C1 segment of cervical spinal cord (tissue), 14 donors: Measurements from ENCODE around the gene TTC39B.
"Not testable (repeated sequence)": the region's sequence is repeated elsewhere in the genome, so short reads cannot be mapped to it uniquely, and the experiment has no call there.

Experiments
- DNase-seq, 14 donors: peaks; one replicate each; lab custom pipeline; 2025; lab: John Stamatoyannopoulos, UW

The TTC39B gene

GRCh38 chr9:15306757-15307522, at the start of gene TTC39B:
TTC39B (minus strand) TSS chr9:15307216; CDS start chr9:15307125, 91 bp downstream.
- DNase-seq: peak; percentile 22 to 86 (median 68)

DNA sequence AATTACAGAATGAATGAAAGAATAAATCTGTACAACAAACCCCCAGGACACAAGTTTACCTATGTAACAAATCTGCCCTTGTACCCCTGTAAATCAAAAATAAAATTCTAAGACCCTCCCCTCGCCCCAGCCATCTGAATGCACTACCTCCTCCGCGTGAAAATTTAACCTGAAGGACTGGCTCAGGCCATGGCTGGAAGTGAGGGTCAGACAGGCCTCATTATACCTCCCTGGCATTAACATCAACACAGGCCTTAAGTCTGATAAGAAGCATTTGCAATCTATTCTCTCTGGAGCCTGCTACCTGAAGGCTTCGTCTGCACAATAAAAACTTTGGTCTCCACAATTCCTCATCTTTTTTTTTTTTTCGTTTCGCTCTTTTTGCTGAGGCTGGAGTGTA, 48.7 kb upstream of the TTC39B start:
- no peak for DNase-seq

GRCh38 chr9:15354713-15355112, 47.7 kb upstream of the TTC39B start:
- DNase-seq: no peak

GRCh38 chr9:15353892-15354291, 46.9 kb upstream of the TTC39B start:
- no peak for DNase-seq

- DNase-seq: no peak
Measured at GRCh38 chr9:15352306-15352705, 45.3 kb upstream of the TTC39B start.

DNA sequence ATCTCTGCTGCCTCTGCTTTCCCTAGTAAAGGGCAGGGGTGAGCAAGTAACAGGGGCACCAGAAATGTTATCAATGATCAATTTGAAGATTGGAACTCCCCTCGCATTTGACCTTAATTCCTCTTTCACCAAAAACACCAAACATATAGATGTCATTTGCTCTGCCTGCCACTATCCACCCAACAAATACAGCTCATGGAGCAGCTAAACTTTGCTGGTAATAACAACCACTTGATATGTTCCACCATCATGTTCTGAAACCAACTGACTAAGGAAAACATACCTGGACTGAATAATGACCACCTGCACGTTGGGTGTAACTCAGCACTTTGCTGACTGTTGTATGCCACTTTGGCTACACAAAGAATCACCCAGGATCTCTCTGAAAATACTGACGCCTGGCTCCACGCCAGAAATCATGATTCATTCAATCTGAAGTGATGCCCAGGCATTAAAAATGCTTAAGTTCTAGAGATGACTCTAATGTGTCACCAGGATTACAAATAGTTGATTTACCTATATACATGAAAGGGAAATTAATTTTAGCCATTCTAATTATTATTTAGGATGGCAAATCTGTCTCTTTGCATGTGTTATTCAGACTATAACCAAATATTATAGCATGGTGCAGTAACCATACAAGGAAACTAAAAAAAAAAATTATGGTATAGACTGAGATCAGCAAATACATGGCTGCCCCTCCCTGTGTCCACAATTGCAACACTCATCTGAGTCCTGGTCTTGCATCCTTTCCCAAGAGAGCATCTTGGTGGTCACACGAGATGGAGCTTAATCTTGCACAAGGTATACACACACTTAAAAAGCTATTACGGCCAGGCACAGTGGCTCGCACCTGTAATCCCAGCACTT, 43.1 kb upstream of the TTC39B start:
- no peak for DNase-seq

- DNase-seq: no peak
Measured at GRCh38 chr9:15346837-15347236, 39.8 kb upstream of the TTC39B start.

DNA sequence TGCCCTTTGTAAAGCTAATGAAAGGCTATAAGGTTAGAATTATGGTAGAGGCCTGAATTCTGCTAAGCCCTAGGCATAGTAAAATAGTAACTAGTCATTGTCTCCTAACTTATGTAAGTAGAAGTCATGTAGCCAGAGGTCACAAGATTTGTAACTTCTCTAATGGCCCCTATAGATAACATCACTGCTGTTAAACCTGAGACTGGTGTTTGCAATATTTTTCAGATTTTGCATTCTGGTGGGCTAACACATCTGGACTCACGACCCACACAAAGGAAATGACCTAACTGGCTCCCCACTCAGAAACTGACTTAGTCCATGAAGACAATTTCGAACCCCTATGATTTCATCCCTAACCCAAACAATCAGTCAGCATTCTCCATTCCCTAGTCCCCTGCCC, 37.2 kb upstream of the TTC39B start:
- DNase-seq: no peak

DNA sequence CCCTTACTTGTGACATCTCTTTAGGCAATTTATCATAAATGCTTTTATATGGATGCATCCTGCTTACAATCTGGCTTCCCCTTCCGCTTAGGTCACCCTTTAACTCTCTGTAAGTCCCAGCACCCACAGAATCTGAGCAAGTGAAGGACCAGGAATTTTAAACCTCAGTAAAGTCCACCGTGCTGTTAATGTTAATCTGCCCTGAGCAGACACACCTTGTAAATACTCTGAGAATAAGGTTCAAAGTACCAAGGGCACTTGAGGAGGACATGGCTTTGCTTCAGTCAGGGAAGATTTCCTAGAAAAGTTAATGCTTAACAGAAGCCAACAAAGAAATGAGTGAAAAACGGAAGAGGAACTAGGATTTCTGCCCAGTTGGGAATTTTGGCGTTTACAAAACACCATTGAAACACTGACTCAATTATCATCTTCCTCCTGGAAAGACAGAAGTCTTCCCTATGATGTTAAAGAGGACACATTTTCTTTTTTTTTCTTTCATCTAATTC, 26.4 kb upstream of the TTC39B start:
- DNase-seq: no peak

- no peak for DNase-seq
Measured at GRCh38 chr9:15332939-15333338, 25.9 kb upstream of the TTC39B start.

DNA sequence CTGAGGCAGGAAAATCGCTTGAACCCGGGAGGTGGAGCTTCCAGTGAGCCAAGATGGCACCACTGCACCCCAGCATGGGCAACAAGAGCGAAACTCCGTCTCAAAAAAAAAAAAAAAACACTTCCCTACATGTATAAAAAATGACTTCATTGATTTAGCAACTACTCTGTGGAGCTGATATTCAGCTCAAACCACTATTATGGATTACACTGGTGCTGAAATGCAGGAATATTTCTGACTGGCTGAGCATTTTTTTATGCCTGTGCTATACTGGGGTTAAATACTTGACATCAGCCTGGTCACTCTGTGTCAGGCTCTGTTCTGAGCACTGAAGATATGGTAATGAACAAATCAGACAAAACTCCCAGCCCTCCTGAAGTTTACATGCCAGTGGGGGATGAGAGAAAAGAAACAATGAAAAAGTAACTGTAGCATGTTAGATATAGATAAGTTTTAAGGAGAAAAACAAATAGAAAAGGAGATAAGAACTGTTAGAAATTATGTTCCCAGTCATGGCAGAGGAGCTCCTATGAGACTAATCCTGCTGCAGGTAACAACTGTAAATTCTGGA, 22.6 kb upstream of the TTC39B start:
- no peak for DNase-seq

- DNase-seq: no peak
Measured at GRCh38 chr9:15328946-15329345, 21.9 kb upstream of the TTC39B start.

DNA sequence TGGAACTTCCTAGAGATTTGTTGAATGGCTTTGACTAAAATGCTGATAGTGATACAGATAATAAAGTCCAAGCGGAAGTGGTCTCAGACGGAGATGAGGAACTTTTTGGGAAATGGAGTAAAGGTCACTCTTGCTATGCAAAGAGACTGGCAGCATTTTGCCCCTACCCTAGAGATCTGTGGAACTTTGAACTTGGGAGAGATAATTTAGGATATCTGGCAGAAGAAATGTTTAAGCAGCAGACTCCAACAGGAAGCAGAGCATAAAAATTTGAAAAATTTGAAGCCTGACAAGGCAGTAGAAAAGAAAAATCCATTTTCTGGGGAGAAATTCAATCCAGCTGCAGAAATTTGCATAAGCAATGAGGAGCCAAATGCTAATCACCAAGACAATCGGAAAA, 15.7 kb upstream of the TTC39B start:
- DNase-seq: not testable (repeated sequence)

GRCh38 chr9:15319661-15320060, 12.6 kb upstream of the TTC39B start:
- DNase-seq: not testable (repeated sequence)

GRCh38 chr9:15317836-15318235, 10.8 kb upstream of the TTC39B start:
- DNase-seq: no peak

DNA sequence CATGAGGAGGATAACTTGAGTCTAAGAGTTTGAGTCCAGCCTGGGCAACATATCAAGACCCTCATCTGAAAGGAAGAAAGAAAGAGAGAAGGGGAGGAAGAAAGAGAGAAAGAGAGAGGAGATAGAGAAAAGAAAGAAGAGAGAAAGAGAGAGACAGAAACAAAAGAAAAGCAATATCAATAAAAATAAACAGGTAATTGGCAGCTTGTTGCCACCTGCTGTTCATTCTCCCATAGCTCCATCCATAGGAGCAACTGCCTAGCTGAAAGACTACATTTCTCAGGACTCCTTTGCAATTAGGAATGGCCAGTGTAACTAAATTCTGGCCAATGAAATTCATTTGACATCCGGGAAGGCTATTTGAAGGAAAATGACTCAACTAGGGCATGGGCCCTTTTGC, 4.6 kb upstream of the TTC39B start:
- DNase-seq: no peak

DNA sequence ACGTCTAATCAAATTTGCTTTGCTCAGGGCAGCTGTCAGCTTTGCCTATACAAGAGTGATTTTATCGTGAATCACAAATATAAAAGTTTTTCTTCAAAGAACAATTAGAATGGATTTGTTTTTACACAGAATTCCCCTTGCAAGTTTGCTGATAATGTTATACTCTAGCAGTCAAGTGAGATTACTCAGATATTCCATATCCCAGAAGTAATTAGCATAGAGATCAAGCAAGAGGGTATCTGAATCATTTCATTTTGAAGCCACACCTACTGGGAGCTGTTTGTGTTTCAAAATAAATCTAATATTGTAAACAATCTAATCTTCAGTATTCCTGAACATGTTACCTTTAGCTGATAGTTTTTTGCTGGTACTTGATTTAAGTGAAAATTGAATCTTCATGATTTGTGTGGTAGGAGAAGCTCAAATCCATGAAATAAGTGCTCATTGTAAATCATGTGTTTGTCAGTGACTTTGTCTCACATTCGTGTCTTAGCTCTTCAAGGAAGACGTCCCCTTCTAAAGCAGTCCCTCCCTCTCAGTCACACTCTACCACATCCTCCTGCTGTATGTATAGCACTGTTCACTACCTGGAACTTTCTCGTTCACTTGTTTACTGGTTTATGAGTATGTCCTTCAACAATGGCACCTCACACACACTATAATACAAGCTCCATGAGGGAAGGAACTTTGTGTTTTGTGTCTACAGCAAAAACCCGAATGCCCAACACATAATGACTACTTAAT, 3.3 kb upstream of the TTC39B start:
- DNase-seq: no peak

DNA sequence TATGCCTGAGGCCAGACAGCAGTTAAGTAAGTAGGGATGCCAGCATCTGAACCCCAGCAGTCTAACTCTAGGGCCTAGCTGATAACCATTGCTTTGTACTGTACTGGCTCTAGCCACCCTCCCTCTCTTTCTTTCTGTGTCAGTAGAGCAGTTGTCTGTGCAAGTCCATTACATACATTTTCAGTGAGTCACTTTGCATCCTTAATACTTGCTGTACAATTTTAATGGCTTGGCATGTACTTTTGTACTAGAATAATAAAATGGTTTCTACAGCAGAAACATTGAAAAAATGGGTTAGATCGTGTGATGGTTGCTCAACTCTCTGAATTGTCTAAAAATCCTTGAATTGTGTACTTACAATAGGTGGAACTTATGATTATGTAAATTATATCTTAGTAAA, 1.5 kb upstream of the TTC39B start:
- no peak for DNase-seq

DNA sequence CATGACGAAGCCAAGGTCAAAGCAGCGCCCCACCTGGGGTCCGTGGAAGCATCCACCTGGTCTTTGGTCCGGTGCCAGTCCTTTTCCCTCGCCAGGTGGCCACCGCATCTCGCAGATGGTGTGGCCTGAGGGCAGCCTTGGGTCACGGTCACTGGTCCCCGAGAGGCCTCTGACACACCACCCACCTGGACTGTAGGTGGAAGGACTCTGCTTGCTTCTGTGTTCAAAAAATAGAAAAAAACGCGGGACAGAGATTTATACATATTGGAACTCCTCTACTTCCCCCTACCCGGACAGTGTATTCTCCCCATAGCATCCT, 466 bp upstream of the TTC39B start:
- DNase-seq: no peak

DNA sequence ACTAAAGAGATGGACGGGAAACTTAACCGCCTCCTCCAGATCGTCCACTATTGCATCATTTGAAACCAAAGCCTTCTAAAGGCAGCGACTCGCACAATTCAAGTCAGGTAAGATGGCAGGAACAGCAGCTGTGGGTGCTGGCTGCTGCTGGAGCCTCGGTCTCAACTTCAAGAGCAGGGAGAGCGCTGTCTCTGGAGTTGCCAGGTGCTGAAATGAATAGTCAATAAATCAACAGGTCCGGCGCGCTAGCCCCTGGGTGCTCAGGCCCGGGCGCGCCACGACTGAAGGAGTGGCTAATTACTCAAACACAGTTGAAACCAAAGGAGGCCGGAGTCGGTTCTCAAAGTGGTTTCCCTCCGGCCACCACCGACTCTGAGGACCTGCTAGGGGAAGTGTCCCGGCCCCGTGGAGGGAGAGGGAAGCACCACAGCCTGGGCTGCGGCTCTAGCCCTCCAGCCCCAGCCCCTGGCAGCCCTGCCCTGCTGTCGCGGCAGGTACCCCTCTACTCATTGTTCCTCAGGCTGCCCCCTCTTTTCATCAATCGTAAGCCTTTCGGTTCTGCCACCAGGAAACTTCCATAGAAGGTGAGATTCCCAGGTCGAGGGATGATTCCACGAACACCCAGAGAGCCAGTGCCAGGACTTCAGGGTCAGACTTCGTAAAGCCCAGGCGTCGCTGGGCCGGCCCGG, 804 bp downstream of the TTC39B start:
- DNase-seq: peak in 10 of 14 donors; percentile 12 to 58 (median 36)

DNA sequence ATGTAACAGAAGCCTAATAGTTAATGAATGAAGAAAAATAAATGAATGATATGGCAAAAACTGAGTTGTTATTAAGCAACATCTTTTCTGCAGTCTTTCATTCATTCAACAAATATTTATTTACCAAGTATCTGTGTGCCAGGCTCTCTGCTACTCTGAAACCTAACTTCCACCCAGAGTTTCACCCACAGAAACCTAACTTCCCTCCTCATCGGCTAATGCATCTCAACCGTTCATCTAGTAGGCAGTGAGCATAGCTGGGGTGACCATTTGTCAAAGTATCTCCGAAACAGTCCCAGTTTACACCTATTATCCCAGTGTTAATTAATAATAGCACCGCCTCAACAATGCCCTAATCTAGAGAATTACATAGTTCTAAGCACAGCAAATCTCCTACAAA, 1.5 kb downstream of the TTC39B start:
- no peak for DNase-seq
